ENCODE data around the gene CRX.
"Not testable (repeated sequence)": the region's sequence is repeated elsewhere in the genome, so short reads cannot be mapped to it uniquely, and the experiment has no call there.

The CRX gene

DNA sequence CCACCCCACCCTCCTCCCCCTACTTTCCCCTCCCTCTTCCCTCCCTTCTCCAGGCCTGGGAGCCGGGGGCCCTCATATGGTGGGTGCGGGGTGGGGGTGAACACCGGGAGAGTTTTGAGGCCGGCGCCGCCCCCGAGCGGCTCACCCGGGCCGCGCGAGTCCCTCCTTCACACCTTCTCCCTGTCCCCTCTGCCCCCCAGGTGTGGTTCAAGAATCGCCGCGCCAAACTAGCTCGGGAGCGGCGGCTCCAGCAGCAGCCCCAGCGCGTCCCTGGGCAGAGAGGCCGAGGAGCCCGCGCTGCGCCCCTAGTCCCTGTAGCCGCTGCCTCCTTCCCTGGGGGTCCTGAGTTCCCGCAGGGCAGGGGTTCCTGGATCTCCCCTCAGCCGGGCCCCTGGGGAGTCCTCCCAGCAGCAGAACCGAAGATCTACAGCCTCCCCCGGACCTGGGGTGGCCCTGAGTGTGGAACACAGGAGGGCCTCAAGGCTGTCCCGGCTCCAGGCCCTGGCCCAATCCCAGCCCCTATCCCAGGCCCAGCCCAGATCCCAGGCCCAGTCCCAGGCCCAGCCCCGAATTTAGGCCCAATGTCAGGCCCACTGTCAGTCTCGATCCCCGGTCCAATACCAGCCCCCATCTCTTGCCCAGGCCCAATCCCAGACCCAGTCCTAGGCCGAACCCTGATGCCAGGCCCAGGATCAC lies 39.0 kb downstream of the CRX start:
- no peak for DNase-seq

DNA sequence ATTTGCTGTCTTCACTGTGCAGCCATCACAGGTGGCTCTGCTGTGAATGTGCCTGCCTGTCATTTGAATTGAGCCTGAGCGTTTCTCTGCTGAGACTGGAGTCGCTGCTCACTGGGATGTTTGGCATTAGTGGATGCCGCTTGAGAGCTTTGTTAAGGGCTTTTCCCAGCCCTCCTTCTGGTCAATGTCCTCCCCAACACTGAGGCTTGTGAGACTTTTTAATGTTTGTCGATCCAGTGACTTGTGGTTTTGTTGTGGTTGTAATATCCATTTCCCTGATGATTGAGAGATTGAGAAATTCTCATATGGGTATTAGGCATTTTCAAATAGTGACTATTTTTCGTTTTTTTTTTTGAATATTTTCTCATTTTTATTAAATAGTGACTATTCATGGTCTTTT lies 39.9 kb downstream of the CRX start:
- DNase-seq: no peak

DNA sequence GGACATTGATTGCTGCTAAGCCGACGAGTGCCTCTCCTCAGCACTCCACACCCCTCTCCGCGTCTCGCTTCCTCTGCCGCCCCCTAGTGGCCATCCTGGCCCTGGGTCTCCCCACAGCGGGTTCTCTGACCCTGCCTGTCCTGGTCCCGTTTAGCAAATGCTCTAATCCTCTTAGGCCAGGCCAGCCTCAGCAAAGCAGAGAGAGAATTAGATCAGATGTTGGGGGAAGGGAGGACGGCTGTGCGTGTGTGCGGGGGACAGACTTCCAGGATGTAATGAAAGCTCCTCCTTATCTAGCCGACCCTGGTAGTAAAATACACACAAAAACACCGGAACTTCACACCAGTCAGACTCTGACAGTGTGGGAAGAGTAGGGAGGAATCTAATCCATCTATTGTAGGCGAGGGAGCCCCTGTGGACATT lies 41.8 kb downstream of the CRX start:
- DNase-seq: peak; percentile 50 to 79 (median 65)

- DNase-seq: no peak
These were observed 43.4 kb downstream of the CRX start for GRCh38 chr19:47865166-47865565.

GRCh38 chr19:47878906-47879305 lies 57.2 kb downstream of the CRX start:
- no peak for DNase-seq

- not testable (repeated sequence) for DNase-seq
These were observed 57.6 kb downstream of the CRX start for GRCh38 chr19:47879385-47879784.

DNA sequence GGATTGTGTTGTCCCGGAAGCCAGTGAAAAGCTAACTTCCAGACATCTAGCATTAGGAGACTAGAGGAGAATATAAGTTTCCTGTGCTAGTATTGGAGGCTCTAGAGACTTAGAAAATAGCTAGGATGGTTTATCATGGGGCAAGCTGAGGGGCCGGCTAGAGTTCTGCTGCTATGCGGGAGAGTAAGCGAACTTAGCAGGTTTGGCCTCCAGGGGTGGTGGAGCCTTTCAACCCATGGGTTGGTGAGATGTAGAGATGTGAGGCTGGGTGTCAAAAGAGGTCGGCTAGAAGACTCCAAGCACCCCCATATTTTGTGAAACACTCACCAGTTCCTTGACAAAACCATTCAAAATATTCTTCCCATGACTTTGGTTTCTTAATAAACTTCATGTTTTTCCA lies 60.0 kb downstream of the CRX start:
- no peak for DNase-seq

DNA sequence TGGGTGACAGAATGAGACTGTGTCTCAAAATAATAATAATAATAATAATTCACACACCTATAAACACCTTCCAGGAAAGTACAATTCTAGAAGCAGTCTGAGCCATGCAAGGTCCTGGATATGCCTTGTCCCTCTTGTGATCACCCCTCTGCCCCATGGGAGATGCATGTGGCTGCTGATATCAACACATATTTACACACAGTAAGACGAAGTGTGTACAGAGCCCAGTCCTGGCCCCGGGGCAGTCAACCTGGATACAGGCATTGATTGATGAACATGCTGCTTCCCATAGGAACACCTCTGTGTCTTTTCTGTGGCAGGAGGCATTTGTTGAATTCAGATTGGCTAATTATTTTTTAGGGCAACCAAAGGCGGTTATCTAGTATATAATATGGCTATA lies 61.2 kb downstream of the CRX start:
- DNase-seq: no peak

DNA sequence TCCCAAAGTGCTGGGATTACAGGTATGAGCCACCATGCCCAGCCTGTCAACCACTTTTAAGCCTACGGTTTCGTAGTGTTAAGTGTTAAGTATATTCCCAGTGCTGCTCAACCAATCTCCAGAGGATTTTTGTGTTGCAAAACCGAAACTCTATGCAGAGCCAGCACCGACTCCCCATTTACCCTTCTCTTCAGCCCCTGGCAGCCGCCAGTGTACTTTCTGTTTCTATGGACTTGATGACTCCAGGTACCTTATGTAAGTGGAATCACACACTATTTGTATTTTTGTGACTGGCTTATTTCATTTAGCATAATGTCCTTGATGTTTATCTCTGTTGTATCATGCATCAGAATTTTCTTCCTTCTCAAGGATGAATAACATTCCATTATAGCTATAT lies 63.3 kb downstream of the CRX start:
- no peak for DNase-seq

DNA sequence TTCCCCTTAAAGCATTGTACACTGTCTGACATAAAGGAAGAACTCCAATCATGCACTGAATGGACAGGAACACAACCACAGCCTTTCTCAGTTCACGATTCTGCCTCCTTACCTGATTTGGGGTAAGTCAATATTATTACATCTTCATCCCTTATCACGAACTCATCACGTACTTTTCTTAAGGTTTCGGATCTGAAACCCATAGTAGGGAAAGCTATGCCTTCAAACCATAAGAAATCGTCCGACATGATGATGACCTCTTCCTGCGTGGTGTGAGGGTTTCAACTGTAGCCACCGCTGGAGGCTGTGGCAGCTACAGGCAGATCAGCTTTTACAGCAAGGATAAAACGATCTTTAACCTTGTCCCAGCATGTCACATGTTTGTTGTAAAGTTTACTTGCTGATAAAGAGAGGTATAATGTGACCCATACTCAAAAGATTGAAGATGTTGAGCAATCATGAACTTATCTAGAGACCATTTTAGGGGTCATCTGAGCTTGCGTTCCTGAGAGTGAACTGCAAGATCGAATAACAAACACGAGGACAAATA lies 64.3 kb downstream of the CRX start, which contains the start of gene SULT2A1:
SULT2A1 (minus strand) TSS at position 306 of the 550 bp plus-strand sequence; CDS start at position 248, 58 bp downstream.
- no peak for DNase-seq

DNA sequence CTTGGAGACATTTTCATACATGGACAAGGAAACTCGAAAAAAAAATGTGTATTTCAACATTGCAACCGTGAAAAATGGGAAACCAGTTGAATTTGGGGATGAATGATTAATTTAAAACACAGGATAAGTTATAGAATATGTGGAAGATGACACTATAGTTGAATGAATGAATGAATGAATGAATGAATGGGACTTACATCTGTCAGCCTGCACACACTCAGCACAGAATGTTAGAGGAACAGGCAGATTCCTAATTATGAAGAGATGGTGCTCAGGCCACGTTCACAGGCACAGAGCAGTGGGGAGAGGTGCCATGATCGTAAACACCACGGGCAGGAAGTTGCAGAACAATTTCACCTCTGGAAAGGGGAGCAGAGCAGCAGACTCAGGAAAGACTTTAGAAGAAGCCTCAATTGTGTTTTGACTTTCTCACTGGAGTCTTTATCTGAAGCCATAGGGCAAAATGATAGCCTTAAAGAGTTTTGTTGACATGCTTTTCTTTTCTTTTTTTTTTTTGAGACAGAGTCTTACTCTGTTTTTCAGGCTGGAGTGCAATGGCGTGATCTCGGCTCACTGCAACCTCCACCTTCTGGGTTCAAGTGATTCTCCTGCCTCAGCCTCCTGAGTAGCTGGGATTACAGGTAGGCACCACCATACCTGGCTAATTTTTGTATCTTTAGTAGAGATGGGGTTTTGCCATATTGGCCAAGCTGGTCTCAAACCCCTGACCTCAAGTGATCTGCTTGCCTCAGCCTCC lies 69.3 kb downstream of the CRX start:
- DNase-seq: no peak

GRCh38 chr19:47891622-47891922 lies 69.8 kb downstream of the CRX start:
- no peak for DNase-seq

DNA sequence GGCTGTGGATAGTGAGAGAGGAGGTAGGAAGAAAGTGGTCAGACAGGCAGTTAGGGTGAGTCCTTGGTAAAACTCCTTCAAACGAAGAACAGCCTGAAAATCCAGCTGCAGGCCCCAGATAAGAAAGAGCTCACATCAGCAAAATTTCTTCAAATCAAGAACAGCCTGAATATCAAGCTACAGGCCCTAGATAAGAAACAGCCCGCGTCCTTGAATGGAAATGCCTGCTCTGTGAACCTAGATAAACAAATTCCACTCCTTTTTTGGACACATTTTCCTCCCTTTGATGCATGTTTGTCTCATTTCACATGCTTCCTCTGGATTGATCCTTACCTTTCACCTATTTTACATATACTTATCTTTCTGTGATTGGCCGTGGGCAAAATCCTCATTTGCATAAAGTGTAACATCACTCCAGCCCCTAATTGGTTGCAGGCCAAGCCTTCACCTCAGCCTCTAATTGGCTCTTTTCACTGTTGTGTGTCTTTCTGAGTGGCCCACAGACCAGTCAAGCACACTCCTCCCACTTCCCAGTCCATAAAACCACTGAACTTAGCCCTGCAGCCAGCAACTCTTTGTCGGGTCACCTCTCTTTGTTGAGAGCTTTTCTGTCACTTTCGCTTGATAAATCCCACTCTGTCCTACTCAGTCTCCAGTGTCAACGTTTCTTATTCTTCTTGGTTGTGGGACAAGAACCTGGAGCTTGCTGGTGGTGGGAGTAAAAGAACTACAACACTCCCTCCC lies 70.4 kb downstream of the CRX start:
- no peak for DNase-seq
